GM12874 (cell line): ENCODE results near the gene SLC44A5.

Source experiments
- CTCF ChIP-seq: IDR thresholded peaks from 2 replicates; pipeline ENCODE4 v1.5.1; 2011; ENCODE audit warnings: low read depth, mild to moderate bottlenecking, control low read depth, low read length, moderate library complexity; ENCODE audit not compliant: insufficient read depth

The SLC44A5 gene

GRCh38 chr1:75392278-75392677 lies 218.6 kb downstream of the SLC44A5 start:
- no peak for TF ChIP-seq CTCF

- TF ChIP-seq CTCF, result no peak
Measured at GRCh38 chr1:75373542-75374159, 237.3 kb downstream of the SLC44A5 start.

- TF ChIP-seq CTCF, result no peak
Measured at GRCh38 chr1:75366595-75366994, 244.3 kb downstream of the SLC44A5 start.

- TF ChIP-seq CTCF, result no peak
Measured at GRCh38 chr1:75361260-75361659, 249.7 kb downstream of the SLC44A5 start.

- TF ChIP-seq CTCF, result no peak
Measured at GRCh38 chr1:75353051-75353450, 257.9 kb downstream of the SLC44A5 start.

GRCh38 chr1:75345538-75346292 lies 265.2 kb downstream of the SLC44A5 start:
- no peak for TF ChIP-seq CTCF

- no peak for TF ChIP-seq CTCF
Measured at GRCh38 chr1:75342786-75343185, 268.1 kb downstream of the SLC44A5 start.
